ACC112 (cell line): ENCODE results near the gene SLIT3.

Experiments used
- H2AFZ ChIP-seq: fragments of 200-600 bp; sonication (generic); one replicate; pipeline ENCODE4 v1.6.0; 2017; ENCODE audit warnings: antibody characterized with exemption, low read length; ENCODE audit not compliant: unreplicated experiment
- H3K27ac ChIP-seq: fragments of 200-600 bp; sonication (generic); 2 replicates; pipeline ENCODE4 v1.5.1; 2014; ENCODE audit warnings: low read depth, mild to moderate bottlenecking, antibody characterized with exemption, low read length, moderate library complexity
- H3K27me3 ChIP-seq: fragments of 200-600 bp; sonication (generic); 2 replicates; pipeline ENCODE4 v1.6.1; 2014; ENCODE audit warnings: mild to moderate bottlenecking, antibody characterized with exemption, low read length, moderate library complexity, mixed read lengths; ENCODE audit not compliant: insufficient read depth
- H3K36me3 ChIP-seq: fragments of 200-600 bp; sonication (generic); 2 replicates; pipeline ENCODE4 v1.6.1; 2016; ENCODE audit warnings: mild to moderate bottlenecking, antibody characterized with exemption, low read length, moderate library complexity, mixed read lengths; ENCODE audit not compliant: insufficient read depth
- H3K4me1 ChIP-seq: fragments of 200-600 bp; sonication (generic); one replicate; pipeline ENCODE4 v1.6.1; 2016; ENCODE audit warnings: low read length, mixed read lengths; ENCODE audit not compliant: insufficient read depth, unreplicated experiment, control insufficient read depth
- H3K4me3 ChIP-seq: fragments of 200-600 bp; sonication (generic); 2 replicates; pipeline ENCODE4 v1.5.1; 2014; ENCODE audit warnings: mild to moderate bottlenecking, low read depth, low read length
- H3K79me2 ChIP-seq: fragments of 200-600 bp; sonication (generic); one replicate; pipeline ENCODE4 v1.6.0; 2016; ENCODE audit warnings: low read length; ENCODE audit not compliant: control insufficient read depth, unreplicated experiment, insufficient read depth

SLIT3 gene

GRCh38 chr5:168666356-168666755 is 634.6 kb downstream of the SLIT3 start:
- Histone ChIP-seq H3K4me3 (no peak overlapping the region), H3K27me3 (no peaks in the 10 kb centered on the region), H3K79me2 (no peaks in the 10 kb centered on the region), H3K36me3 (no peaks in the 10 kb centered on the region), H3K4me1 (no peaks in the 10 kb centered on the region), H3K27ac (no peak overlapping the region), H2AFZ (no peak overlapping the region)

- Histone ChIP-seq H3K4me3 (no peak overlapping the region), H3K27me3 (no peaks in the 10 kb centered on the region), H2AFZ (no peak overlapping the region), H3K36me3 (no peaks in the 10 kb centered on the region), H3K79me2 (no peaks in the 10 kb centered on the region), H3K4me1 (no peaks in the 10 kb centered on the region), H3K27ac (no peak overlapping the region)
Measured at GRCh38 chr5:168663276-168664004, 637.5 kb downstream of the SLIT3 start.

DNA sequence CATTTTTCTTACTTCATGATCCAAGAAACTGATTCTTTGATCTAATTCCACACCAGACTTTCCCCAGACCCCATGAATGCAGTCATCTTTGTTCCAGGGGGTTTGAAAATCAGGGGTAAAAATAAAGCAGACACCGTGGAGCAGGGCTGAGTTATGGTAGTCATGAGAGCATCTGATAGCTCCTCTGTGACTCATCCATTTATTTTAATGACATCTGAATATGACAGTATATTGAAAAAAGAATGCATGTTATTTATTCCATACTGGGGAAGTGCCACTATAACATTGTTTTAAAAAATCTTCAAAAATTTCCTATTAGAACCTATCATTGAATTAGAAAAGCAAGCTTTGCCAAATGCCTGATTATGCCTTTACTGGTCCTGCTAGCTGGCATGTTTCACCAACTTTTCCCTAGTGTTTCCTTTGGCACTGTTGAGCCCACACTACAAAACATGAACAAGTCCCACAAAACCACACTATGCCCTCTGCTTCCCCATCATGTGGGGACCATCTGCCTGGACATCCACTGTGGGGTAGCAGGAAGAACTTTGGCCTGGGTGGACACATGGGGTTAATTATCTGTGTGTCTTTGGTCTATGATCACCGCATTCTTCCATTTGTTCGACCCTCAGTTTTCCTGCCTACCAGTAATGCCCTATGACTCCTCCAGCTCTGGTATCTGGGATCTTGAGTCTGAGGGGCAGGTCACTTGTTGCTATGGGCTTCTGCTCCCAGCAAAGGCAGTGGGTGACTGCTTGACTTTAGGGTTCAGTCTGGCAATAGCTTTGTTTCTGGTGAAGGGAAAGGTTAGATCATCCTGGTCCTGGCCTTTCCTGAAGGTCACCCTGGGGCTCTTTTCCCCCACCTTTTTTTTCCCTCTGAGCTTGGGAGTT is 639.1 kb downstream of the SLIT3 start:
- H3K36me3 ChIP-seq = no peaks in the 10 kb centered on the region

GRCh38 chr5:168660691-168661090 is 640.2 kb downstream of the SLIT3 start:
- H3K36me3 ChIP-seq = no peaks in the 10 kb centered on the region
- no peaks in the 10 kb centered on the region for H3K27me3 ChIP-seq
- H3K79me2 ChIP-seq = no peaks in the 10 kb centered on the region
- H3K4me3 ChIP-seq = no peak overlapping the region
- H3K27ac ChIP-seq = no peak overlapping the region
- no peak overlapping the region for H2AFZ ChIP-seq
- H3K4me1 ChIP-seq = no peaks in the 10 kb centered on the region

More for the DNA sequence above, 639.1 kb downstream of the SLIT3 start:
- H3K4me1 ChIP-seq = no peaks in the 10 kb centered on the region
- H3K27ac ChIP-seq = no peak overlapping the region
- H2AFZ ChIP-seq = no peak overlapping the region
- H3K4me3 ChIP-seq = no peak overlapping the region
- no peaks in the 10 kb centered on the region for H3K27me3 ChIP-seq
- no peaks in the 10 kb centered on the region for H3K79me2 ChIP-seq

DNA sequence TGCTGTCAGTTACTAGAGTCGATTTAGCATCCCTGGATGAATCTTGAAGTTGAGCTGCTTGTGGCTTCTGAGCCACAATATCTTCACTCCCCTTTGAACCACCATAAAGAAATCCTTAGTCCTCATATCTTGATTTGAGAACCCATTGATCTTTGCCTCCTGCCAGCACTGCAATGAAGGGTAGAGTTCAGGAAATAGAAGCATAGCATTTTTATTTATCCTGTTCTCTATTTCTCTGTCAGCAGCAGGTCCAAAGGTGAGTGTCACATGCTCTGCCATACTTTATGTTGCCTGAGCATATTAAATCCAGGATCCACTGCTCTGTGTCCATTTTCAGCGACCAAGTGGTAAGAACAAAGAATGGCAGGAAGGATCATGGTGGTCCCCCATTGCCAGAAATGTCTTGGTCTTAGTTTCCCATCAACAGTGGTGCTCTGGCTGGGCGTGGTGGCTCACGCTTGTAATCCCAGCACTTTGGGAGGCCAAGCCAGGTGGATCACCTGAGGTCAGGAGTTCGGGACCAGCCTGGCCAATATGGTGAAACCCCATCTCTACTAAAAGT is 641.6 kb downstream of the SLIT3 start:
- no peak overlapping the region for H3K27ac ChIP-seq
- no peaks in the 10 kb centered on the region for H3K4me1 ChIP-seq
- H3K79me2 ChIP-seq = no peaks in the 10 kb centered on the region
- no peaks in the 10 kb centered on the region for H3K36me3 ChIP-seq
- no peak overlapping the region for H2AFZ ChIP-seq
- no peaks in the 10 kb centered on the region for H3K27me3 ChIP-seq
- H3K4me3 ChIP-seq = no peak overlapping the region

- Histone ChIP-seq H2AFZ (no peak overlapping the region), H3K79me2 (no peaks in the 10 kb centered on the region), H3K4me1 (no peaks in the 10 kb centered on the region), H3K27me3 (no peaks in the 10 kb centered on the region), H3K36me3 (no peaks in the 10 kb centered on the region), H3K4me3 (no peak overlapping the region), H3K27ac (no peak overlapping the region)
Measured at GRCh38 chr5:168658394-168658793, 642.5 kb downstream of the SLIT3 start.

GRCh38 chr5:168656633-168657032 is 644.3 kb downstream of the SLIT3 start:
- H3K4me1 ChIP-seq = peaks cover 8% of the 10 kb centered on the region
- no peaks in the 10 kb centered on the region for H3K79me2 ChIP-seq
- H3K27ac ChIP-seq = no peak overlapping the region
- H3K27me3 ChIP-seq = no peaks in the 10 kb centered on the region
- H3K36me3 ChIP-seq = no peaks in the 10 kb centered on the region
- no peak overlapping the region for H2AFZ ChIP-seq
- no peak overlapping the region for H3K4me3 ChIP-seq

DNA sequence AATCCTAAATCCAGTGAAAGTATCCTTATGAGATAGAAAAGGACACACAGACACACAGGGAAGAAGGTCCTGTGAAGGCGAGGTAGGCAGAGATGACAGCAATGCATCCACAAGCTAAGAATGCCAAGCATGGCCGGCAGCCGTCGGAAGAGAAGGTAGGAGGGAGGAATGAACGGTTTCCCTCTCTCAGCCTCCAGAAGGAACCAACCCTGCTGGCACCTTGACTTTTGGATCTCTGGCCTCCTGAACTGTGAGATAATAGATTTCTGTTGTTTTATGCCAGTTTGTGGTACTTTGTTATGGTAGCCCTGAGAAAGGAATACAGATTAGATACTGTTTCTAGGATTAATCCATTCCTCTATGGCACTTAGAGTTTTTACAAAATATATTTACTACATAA is 645.6 kb downstream of the SLIT3 start:
- no peak overlapping the region for H3K27ac ChIP-seq
- no peak overlapping the region for H2AFZ ChIP-seq
- H3K79me2 ChIP-seq = no peaks in the 10 kb centered on the region
- H3K4me1 ChIP-seq = peaks cover 14% of the 10 kb centered on the region
- no peaks in the 10 kb centered on the region for H3K36me3 ChIP-seq
- H3K4me3 ChIP-seq = no peak overlapping the region
- no peaks in the 10 kb centered on the region for H3K27me3 ChIP-seq

DNA sequence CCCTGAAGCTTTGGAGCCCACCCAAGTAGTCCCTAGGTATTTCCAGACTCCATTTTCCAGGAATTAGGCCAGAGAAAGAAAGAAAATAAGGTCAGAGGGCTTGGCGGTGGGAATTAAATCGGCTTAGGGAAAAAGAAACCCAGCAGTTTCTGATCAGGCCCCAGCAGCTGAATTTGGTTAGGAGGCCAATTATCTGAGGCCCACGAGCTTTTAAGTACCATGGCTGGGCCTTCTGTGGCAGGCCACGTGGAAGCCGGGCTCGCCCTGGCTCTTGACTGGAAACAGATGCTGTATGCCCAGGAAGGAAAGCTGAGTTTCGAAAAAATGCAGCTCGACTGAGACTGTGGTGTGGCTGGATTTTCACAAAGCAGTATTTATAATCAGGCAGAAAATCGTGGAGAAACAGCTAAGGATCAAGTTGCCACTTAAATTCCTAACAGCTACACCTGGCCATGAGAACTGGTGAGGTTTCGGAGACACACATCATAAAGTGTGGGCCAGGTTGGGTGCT is 646.7 kb downstream of the SLIT3 start:
- no peak overlapping the region for H3K4me3 ChIP-seq
- no peaks in the 10 kb centered on the region for H3K79me2 ChIP-seq
- H2AFZ ChIP-seq = peak overlapping the region; percentile 84
- peaks cover 14% of the 10 kb centered on the region for H3K4me1 ChIP-seq
- no peaks in the 10 kb centered on the region for H3K27me3 ChIP-seq
- H3K36me3 ChIP-seq = no peaks in the 10 kb centered on the region
- H3K27ac ChIP-seq = no peak overlapping the region

- Histone ChIP-seq H3K27me3 (no peaks in the 10 kb centered on the region), H3K4me1 (peaks cover 14% of the 10 kb centered on the region), H3K27ac (no peak overlapping the region), H3K79me2 (no peaks in the 10 kb centered on the region), H3K4me3 (no peak overlapping the region), H2AFZ (no peak overlapping the region), H3K36me3 (no peaks in the 10 kb centered on the region)
Measured at GRCh38 chr5:168653626-168654025, 647.3 kb downstream of the SLIT3 start.
